ENCODE measurements around the gene FAM107B.

DNA sequence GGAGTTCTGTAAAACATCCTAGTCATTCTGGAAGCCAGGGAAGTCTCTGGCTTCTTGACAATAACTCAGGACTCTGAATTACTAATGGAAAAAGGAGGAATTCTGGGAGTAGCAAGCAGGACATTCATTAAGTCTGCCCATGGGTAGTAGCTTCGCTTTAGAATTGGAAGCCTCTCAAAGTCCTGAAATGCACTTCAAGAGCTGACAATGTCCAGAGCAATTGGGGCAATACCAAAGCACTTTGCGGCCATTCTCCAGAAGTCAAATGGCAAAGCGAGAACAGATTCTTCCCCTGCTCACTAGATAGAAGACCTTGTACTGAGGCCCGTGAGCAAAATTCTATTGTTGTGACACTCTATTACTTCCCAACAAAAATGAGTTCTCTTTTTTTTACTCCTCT is 293.7 kb downstream of the FAM107B start:
- TF ChIP-seq POLR2A (IDR thresholded peaks at IDR 0.05; ENCODE audit: low read depth, low read length): no peak
- TF ChIP-seq POLR2AphosphoS5 (IDR thresholded peaks at IDR 0.05; ENCODE audit: low read depth, low read length): no peak
- TF ChIP-seq TAF1 (IDR thresholded peaks at IDR 0.05; ENCODE audit: low read depth, low read length): no peak
- no peak for TF ChIP-seq SPI1 (IDR thresholded peaks at IDR 0.05; ENCODE audit: low read depth, low read length)
- no peak for TF ChIP-seq POU2F2 (IDR thresholded peaks at IDR 0.05; ENCODE audit: low read depth, low read length)
- no peak for TF ChIP-seq PAX5 (IDR thresholded peaks at IDR 0.05; ENCODE audit: insufficient read depth, low read length, severe bottlenecking)
